Small intestine (tissue), 7 donors: Measurements from ENCODE around the gene SPATC1L. TPM values are rescaled to one million over a fixed set of nuclear protein-coding genes. Genes with fewer than 3 reads are reported as not detected.
"Not testable (repeated sequence)": the region's sequence is repeated elsewhere in the genome, so short reads cannot be mapped to it uniquely, and the experiment has no call there.

Experiments
- DNase-seq, 2 donors: peaks; one replicate each; pipeline versions ENCODE4 v3.0.0 to v3.0.0-alpha.2; 2013
- FAIRE-seq: peaks from 2 replicates; lab custom pipeline; 2012; peaks lifted over from hg19 to GRCh38; lab: Jason Lieb, UNC
- H3K27ac ChIP-seq, 3 donors: one replicate each; pipeline ENCODE4 v1.5.1; 2013; ENCODE audit warnings: low read length in 2 of 3, mild to moderate bottlenecking in 2 of 3, control low read depth in 1 of 3, inconsistent platforms in 1 of 3, low read depth in 1 of 3, moderate library complexity in 1 of 3
- H3K27me3 ChIP-seq, 3 donors: one replicate each; pipeline ENCODE4 v1.6.1; 2013; ENCODE audit warnings: low read length in 3 of 3, inconsistent platforms in 1 of 3; ENCODE audit not compliant: control insufficient read depth in 3 of 3, insufficient read depth in 3 of 3
- H3K36me3 ChIP-seq, 3 donors: one replicate each; pipeline ENCODE4 v1.6.1; 2013; ENCODE audit warnings: low read length in 3 of 3, inconsistent platforms in 1 of 3, low read depth in 1 of 3, mild to moderate bottlenecking in 1 of 3, moderate library complexity in 1 of 3; ENCODE audit not compliant: control insufficient read depth in 3 of 3, insufficient read depth in 2 of 3
- H3K4me1 ChIP-seq, 3 donors: one replicate each; pipeline ENCODE4 v1.6.1; 2013; ENCODE audit warnings: low read length in 2 of 3, inconsistent platforms in 1 of 3, low read depth in 1 of 3, mild to moderate bottlenecking in 1 of 3, moderate library complexity in 1 of 3; ENCODE audit not compliant: control insufficient read depth in 3 of 3, insufficient read depth in 2 of 3
- H3K4me3 ChIP-seq, 3 donors: one replicate each; pipeline ENCODE4 v1.5.1; 2013; ENCODE audit warnings: low read length in 3 of 3, control low read depth in 1 of 3, inconsistent platforms in 1 of 3, low read depth in 1 of 3, mild to moderate bottlenecking in 1 of 3, moderate library complexity in 1 of 3
- H3K9me3 ChIP-seq, 2 donors: one replicate each; pipeline ENCODE4 v1.6.1; 2013; ENCODE audit warnings: low read depth in 1 of 2, low read length in 1 of 2; ENCODE audit not compliant: control insufficient read depth in 2 of 2, insufficient read depth in 1 of 2
- WGBS, 3 donors: extraction: QIAGEN DNeasy Blood & Tissue Kit; methylation state at CpG; one replicate each; pipeline ENCODE4 v1.1.7; 2013; 5-methylcytosine and 5-hydroxymethylcytosine counted together
- polyA plus RNA-seq, 4 donors: library from polyadenylated mRNA; stranded (reverse) in 3 of 4; unstranded in 1 of 4; fragments of 200-250 nt in 3 of 4; fragments of 120-200 nt in 1 of 4; gene quantifications; one replicate each; pipeline versions ENCODE4 v1.2.1 to v1.2.3, GENCODE V29; 2013
- donor health status: healthy with polysubstance abuse.
- donor health status: control.
- donor health status: control.
- donor health status: Bipolar disorder and iron deficiency.
- donor health status: healthy.

Gene SPATC1L
- polyA plus RNA-seq, 4 donors: 2.9 to 12.6 (median 8.2) TPM

GRCh38 chr21:46176443-46177129 is 7.7 kb downstream of the SPATC1L start:
- H3K4me3 ChIP-seq, H3K4me1 ChIP-seq, H3K27me3 ChIP-seq, H3K27ac ChIP-seq, H3K36me3 ChIP-seq, DNase-seq, FAIRE-seq, H3K9me3 ChIP-seq: not testable (repeated sequence)
- WGBS, 3 donors: 89 to 91% (median 89%) methylated on average over 3 of the region's 3 CpGs

DNA sequence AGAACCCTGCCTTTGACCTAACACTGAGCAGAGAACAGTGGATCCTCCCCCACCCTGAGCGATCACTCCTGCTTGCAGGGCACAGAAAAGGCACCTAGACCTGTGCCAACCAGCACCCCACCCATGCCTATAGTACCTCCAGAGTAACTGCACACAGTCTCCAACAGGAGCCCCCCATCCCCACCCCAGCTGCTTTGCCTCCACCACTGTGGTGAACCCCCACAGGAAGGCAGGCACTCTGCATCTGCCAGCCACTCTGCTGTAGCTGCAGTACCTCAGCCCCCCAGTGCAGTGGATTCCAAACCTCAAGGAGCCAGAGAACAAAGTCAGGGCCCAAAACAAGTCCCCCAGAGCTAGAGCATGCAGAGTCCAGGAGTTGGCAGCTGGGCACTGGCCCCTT is 10.7 kb downstream of the SPATC1L start:
- peaks cover 0 to under 1% (median 0%) of the 10 kb centered on the region in 3 donors for H3K36me3 ChIP-seq
- no peak overlapping the region for H3K27ac ChIP-seq
- H3K4me1 ChIP-seq: no peaks in the 10 kb centered on the region
- no peak overlapping the region for H3K4me3 ChIP-seq
- no peaks in the 10 kb centered on the region for H3K27me3 ChIP-seq
- WGBS, 3 donors: 91 to 100% (median 100%) methylated on average over 1 of the region's 1 CpG
- FAIRE-seq: no peak
- peaks cover 0 to 7% of the 10 kb centered on the region in 2 donors for H3K9me3 ChIP-seq
- DNase-seq: no peak

DNA sequence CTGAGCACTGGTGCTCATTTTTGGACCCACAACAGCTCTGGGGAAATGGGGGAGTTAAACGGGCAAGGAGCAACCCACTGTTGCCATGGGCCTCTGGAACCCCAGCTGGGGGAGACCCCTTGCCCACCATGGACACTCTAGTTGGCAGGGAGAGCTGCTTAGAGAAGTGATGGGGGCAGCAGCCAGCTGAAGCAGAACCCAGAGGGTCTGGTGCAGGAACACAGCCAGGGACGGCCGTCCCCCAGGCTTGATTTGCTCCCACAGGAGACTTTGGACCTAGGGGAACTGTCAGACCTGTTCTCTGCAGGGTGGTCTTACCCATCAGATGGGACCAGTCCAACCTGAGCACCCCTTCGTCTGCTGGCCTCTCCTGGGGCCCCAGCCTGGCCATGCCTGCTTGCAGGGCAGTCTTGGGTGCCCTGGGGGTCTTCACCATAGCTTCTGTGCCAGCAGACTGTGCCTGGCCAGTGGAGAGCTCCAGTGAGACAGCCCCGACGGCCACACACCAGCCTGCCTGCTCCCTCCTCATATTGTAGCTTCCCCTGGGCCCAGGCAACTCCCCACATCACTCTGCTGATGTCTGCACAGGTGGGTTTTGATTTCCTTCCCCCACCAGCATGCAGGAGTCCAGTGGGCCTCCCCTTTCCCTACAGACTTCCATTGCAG is 11.3 kb downstream of the SPATC1L start:
- H3K4me1 ChIP-seq: no peaks in the 10 kb centered on the region
- WGBS, 3 donors: 80 to 88% (median 88%) methylated on average over 6 of the region's 6 CpGs
- no peak overlapping the region for H3K27ac ChIP-seq
- H3K27me3 ChIP-seq: no peaks in the 10 kb centered on the region
- peaks cover 0 to 2% (median 0%) of the 10 kb centered on the region in 3 donors for H3K36me3 ChIP-seq
- H3K4me3 ChIP-seq: no peak overlapping the region
- peaks cover 0 to 7% of the 10 kb centered on the region in 2 donors for H3K9me3 ChIP-seq
- no peak for FAIRE-seq
- DNase-seq: no peak

DNA sequence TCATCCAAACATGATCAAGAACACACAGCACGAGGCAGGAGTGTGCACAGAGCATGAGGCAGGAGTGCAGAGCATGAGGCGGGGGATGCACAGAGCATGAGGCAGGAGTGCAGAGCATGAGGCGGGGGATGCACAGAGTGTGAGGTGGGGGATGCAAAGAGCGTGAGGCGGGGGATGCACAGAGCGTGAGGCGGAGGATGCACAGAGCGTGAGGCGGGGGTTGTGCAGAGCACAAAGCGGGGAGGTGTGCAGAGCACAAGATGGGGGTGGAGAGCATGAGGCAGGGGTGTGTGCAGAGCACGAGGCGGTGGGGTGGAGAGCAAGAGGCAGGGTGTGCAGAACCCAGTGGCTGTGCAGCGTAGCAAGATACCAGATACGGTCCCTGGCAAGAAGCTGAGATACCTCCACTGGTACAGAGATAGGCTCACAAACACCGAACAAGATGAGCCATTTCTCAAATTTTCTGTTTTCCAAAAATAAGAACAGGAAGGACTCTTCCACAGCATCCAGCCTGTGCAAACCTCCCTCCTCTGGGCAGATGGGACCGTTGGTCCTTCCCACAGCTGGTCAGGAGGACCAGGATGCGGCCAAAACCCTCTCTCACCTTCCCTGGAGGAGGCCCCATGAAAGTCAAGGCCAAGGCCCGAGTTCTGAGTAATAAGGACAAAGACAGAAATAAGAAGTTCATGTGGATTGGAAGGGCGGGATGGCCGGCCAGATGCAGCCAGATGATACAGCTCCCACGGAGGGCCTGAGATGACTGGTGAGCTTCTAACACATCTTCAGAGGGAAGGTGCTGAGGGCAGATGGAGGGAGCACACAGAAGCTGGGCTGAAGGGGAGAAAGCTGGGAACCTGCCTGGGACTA is 12.0 kb downstream of the SPATC1L start:
- DNase-seq: no peak
- H3K4me1 ChIP-seq: no peaks in the 10 kb centered on the region
- no peak for FAIRE-seq
- no peak overlapping the region for H3K4me3 ChIP-seq
- H3K9me3 ChIP-seq: peaks cover 0 to 7% of the 10 kb centered on the region in 2 donors
- H3K27ac ChIP-seq: no peak overlapping the region
- no peaks in the 10 kb centered on the region for H3K27me3 ChIP-seq
- H3K36me3 ChIP-seq: peaks cover 0 to 2% (median 0%) of the 10 kb centered on the region in 3 donors
- 84 to 91% (median 86%) methylated on average over 20 to 21 of the region's 21 CpGs for WGBS, 3 donors

DNA sequence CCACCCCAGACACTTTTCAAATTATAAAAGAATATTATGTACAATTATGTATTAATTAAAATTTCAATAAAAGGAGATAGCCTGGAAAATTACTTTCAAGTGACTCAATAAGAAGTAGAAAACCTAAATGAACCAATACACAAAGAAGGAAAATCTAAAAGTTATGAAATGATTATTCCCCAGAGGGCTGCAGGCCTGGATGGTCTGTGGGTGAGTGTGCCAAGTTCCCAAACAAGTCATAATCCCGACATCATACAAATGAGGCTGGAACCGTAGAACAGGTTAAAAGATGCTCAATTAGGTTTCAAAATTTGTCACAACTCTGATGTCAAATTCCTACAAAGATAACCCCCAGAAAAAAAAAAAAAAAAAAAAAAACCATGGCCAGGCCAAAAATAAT is 12.7 kb downstream of the SPATC1L start:
- peaks cover 0 to 2% (median 0%) of the 10 kb centered on the region in 3 donors for H3K36me3 ChIP-seq
- H3K9me3 ChIP-seq: peaks cover 0 to 7% of the 10 kb centered on the region in 2 donors
- DNase-seq (no peak), FAIRE-seq (no peak)
- H3K27ac ChIP-seq: no peak overlapping the region
- no peaks in the 10 kb centered on the region for H3K4me1 ChIP-seq
- H3K27me3 ChIP-seq: no peaks in the 10 kb centered on the region
- H3K4me3 ChIP-seq: no peak overlapping the region
- WGBS, 3 donors: 44 to 82% (median 48%) methylated on average over 2 of the region's 2 CpGs

DNA sequence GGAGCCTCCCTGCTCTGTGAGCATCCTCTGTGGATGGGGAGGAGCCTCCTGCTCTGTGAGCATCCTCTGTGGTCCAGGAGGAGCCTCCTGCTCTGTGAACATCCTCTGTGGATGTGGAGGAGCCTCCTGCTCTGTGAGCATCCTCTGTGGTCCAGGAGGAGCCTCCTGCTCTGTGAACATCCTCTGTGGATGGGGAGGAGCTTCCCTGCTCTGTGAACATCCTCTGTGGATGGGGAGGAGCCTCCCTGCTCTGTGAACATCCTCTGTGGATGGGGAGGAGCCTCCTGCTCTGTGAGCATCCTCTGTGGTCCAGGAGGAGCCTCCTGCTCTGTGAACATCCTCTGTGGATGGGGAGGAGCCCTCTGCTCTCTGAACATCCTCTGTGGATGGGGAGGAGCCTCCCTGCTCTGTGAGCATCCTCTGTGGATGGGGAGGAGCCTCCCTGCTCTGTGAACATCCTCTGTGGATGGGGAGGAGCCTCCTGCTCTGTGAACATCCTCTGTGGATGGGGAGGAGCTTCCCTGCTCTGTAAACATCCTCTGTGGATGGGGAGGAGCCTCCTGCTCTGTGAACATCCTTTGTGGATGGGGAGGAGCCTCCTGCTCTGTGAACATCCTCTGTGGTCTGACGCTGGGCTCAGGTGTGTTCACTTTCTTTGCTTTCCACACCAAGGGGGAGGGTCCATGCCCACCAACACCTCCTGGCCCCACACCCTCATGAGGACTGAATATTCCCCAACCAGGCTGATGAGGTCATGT is 13.6 kb downstream of the SPATC1L start:
- H3K4me3 ChIP-seq, FAIRE-seq, H3K27ac ChIP-seq, H3K27me3 ChIP-seq, H3K36me3 ChIP-seq, H3K4me1 ChIP-seq, DNase-seq, H3K9me3 ChIP-seq: not testable (repeated sequence)
- WGBS, 3 donors: 64 to 81% (median 77%) methylated on average over 1 of the region's 1 CpG

GRCh38 chr21:46168659-46169386 is 15.4 kb downstream of the SPATC1L start:
- 66 to 79% (median 70%) methylated on average over 8 of the region's 8 CpGs for WGBS, 3 donors
- FAIRE-seq (no peak), DNase-seq (no peak)
- Histone ChIP-seq H3K9me3 (peaks cover 0 to 5% of the 10 kb centered on the region in 2 donors), H3K4me3 (no peak overlapping the region), H3K4me1 (no peaks in the 10 kb centered on the region), H3K27ac (peak overlapping the region in 1 of 3 donors; percentile 17), H3K36me3 (peaks cover 0 to 4% (median 0%) of the 10 kb centered on the region in 3 donors), H3K27me3 (no peaks in the 10 kb centered on the region)
